Measurements from ENCODE around the gene TGFBR3.

TGFBR3 gene

GRCh38 chr1:91754348-91754747 lies 131.6 kb downstream of the TGFBR3 start:
- no peak overlapping the region for H3K9ac ChIP-seq (ENCODE audit: low read depth, low read length)
- no peaks in the 10 kb centered on the region for H3K9me3 ChIP-seq (ENCODE audit: control insufficient read depth, insufficient read depth, low read length)
- H3K36me3 ChIP-seq (ENCODE audit: insufficient read depth, low read length) = no peaks in the 10 kb centered on the region
- H3K4me1 ChIP-seq (ENCODE audit: insufficient read depth, low read length) = no peaks in the 10 kb centered on the region

- no peaks in the 10 kb centered on the region for H3K9me3 ChIP-seq (ENCODE audit: control insufficient read depth, insufficient read depth, low read length)
- H3K36me3 ChIP-seq (ENCODE audit: insufficient read depth, low read length) = no peaks in the 10 kb centered on the region
- H3K4me1 ChIP-seq (ENCODE audit: insufficient read depth, low read length) = no peaks in the 10 kb centered on the region
- no peak overlapping the region for H3K9ac ChIP-seq (ENCODE audit: low read depth, low read length)
Observed at GRCh38 chr1:91753878-91754277, 132.1 kb downstream of the TGFBR3 start.

DNA sequence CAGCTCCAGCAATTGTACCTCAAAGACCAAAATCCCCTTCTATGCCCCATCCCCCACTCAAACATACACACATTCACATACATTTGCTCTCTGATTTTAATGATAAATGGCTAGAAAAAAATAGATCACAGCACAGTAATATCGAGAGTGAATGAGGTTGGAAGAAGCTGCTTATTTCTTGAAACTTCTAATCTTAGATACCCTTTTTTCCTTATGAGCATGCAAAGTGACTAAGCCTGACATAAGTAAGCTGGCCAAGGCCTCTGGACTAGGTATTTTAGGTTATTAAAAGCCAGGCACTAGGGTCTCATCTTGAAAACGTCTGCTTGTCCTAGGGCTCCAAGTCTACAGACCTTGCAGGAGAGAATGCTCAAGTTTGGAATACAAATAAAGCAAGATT lies 133.6 kb downstream of the TGFBR3 start:
- Histone ChIP-seq H3K4me1 (ENCODE audit: insufficient read depth, low read length) (no peaks in the 10 kb centered on the region), H3K9ac (ENCODE audit: low read depth, low read length) (no peak overlapping the region), H3K36me3 (ENCODE audit: insufficient read depth, low read length) (no peaks in the 10 kb centered on the region), H3K9me3 (ENCODE audit: control insufficient read depth, insufficient read depth, low read length) (peaks cover 3% of the 10 kb centered on the region; the same call in 1 of the 2 replicates)

DNA sequence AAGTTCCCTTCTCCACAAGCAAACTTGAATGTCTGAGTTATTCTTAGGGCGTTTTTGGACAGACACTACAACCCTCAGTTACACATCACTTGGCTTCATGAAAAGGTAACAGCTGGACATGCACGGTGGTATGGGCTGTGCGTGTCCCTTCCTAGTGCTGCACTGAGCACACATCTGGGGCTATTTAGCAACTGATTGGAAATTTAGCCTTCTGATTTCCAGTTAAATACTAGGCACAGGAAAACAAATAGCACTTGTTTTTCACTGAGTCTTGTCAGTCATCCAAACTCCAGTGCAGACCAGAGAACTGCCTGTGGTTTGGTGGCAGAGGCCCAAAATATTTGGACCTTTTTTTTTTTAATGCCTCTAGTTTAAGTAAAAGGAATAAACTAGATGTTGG lies 134.7 kb downstream of the TGFBR3 start:
- Histone ChIP-seq H3K9me3 (ENCODE audit: control insufficient read depth, insufficient read depth, low read length) (peaks cover 9% of the 10 kb centered on the region), H3K9ac (ENCODE audit: low read depth, low read length) (no peak overlapping the region), H3K36me3 (ENCODE audit: insufficient read depth, low read length) (no peaks in the 10 kb centered on the region), H3K4me1 (ENCODE audit: insufficient read depth, low read length) (no peaks in the 10 kb centered on the region)

GRCh38 chr1:91750398-91750996 lies 135.5 kb downstream of the TGFBR3 start:
- Histone ChIP-seq H3K4me1 (ENCODE audit: insufficient read depth, low read length) (no peaks in the 10 kb centered on the region), H3K9me3 (ENCODE audit: control insufficient read depth, insufficient read depth, low read length) (peaks cover 14% of the 10 kb centered on the region), H3K36me3 (ENCODE audit: insufficient read depth, low read length) (no peaks in the 10 kb centered on the region), H3K9ac (ENCODE audit: low read depth, low read length) (no peak overlapping the region)

DNA sequence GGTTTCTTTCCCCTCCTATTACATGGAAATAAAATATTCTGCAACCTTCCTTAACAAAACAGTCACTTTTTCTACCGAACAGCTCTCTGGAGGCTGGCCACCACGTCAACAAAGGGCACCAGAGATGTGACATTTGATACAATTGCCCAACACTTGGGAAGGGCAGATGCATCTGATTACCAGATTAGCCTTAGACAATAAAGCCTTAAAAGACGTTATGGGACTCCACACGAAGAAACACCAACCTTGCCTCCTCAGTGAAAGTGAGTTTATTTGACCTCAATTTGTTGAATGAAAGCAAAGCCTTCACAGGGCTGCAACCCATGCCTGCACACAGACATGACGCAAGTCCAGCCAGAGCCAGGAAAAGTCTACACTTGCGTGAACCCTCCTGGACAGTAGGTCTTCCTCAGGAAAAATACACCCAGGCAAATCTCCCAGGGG lies 136.1 kb downstream of the TGFBR3 start:
- Histone ChIP-seq H3K9ac (ENCODE audit: low read depth, low read length) (no peak overlapping the region), H3K36me3 (ENCODE audit: insufficient read depth, low read length) (no peaks in the 10 kb centered on the region), H3K4me1 (ENCODE audit: insufficient read depth, low read length) (no peaks in the 10 kb centered on the region), H3K9me3 (ENCODE audit: control insufficient read depth, insufficient read depth, low read length) (peaks cover 14% of the 10 kb centered on the region)

- H3K9me3 ChIP-seq (ENCODE audit: control insufficient read depth, insufficient read depth, low read length) = peaks cover 14% of the 10 kb centered on the region
- H3K4me1 ChIP-seq (ENCODE audit: insufficient read depth, low read length) = no peaks in the 10 kb centered on the region
- no peak overlapping the region for H3K9ac ChIP-seq (ENCODE audit: low read depth, low read length)
- H3K36me3 ChIP-seq (ENCODE audit: insufficient read depth, low read length) = no peaks in the 10 kb centered on the region
Observed at GRCh38 chr1:91747666-91748065, 138.3 kb downstream of the TGFBR3 start.

- H3K9me3 ChIP-seq (ENCODE audit: control insufficient read depth, insufficient read depth, low read length) = peaks cover 14% of the 10 kb centered on the region
- H3K4me1 ChIP-seq (ENCODE audit: insufficient read depth, low read length) = no peaks in the 10 kb centered on the region
- no peak overlapping the region for H3K9ac ChIP-seq (ENCODE audit: low read depth, low read length)
- no peaks in the 10 kb centered on the region for H3K36me3 ChIP-seq (ENCODE audit: insufficient read depth, low read length)
Observed at GRCh38 chr1:91746728-91747338, 139.1 kb downstream of the TGFBR3 start.

DNA sequence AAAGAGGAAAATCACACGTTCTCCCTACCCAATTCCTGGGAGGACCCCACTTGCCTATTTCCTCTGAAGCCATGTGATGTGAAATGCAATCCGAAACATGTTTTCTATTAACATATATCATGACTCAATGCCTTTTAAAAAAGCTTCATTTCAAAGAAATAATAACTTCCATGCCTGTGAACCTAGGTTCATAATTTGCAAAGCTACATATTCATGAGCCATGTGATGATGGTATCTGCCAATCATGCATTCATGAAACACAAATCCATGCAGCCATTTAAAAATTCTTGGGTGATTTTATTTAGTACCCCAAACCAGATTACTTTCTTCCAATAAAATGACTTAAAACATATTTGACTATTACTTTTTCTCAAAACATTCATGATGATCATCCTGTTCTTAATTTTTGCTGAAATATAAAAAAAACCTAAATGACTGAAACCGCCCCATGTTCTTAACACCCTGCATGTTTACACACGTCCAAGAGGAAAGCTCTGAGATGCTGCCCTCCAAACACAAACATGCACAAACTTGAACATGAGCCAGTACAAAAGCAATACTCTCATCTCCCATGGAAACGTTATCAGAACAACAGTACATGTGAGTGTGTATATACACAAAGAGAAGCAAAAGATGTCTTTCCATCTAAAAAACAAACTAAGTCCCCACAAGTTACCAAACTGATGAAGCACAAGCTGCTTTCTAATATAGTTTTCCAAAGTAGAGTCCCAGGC lies 140.1 kb downstream of the TGFBR3 start:
- H3K9ac ChIP-seq (ENCODE audit: low read depth, low read length) = no peak overlapping the region
- H3K4me1 ChIP-seq (ENCODE audit: insufficient read depth, low read length) = no peaks in the 10 kb centered on the region
- peaks cover 14% of the 10 kb centered on the region for H3K9me3 ChIP-seq (ENCODE audit: control insufficient read depth, insufficient read depth, low read length)
- H3K36me3 ChIP-seq (ENCODE audit: insufficient read depth, low read length) = no peaks in the 10 kb centered on the region

GRCh38 chr1:91744953-91745639 lies 140.9 kb downstream of the TGFBR3 start:
- Histone ChIP-seq H3K9me3 (ENCODE audit: control insufficient read depth, insufficient read depth, low read length) (peaks cover 14% of the 10 kb centered on the region), H3K9ac (ENCODE audit: low read depth, low read length) (no peak overlapping the region), H3K36me3 (ENCODE audit: insufficient read depth, low read length) (no peaks in the 10 kb centered on the region), H3K4me1 (ENCODE audit: insufficient read depth, low read length) (no peaks in the 10 kb centered on the region)

DNA sequence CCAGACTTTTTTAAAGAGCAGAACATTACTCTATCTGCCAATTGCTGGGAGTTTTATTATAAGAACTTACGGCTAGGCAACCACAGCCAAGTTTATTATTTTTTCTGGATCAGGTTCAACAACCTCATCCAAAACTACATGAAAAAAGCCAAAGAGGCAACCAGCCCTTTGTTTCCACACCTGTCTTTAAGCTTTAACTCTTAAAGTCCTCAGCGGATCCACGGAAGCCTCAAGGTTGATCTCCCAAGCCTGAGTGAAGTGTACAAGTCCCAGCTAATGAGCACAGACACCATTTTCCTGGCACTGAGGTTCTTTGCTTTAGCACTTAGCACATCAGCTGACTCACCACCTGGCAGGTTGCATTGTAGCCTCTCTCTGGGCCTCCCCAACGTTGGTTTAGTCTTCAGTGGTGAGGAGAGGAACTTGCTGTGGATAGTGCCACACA lies 143.1 kb downstream of the TGFBR3 start:
- H3K9me3 ChIP-seq (ENCODE audit: control insufficient read depth, insufficient read depth, low read length) = peaks cover 14% of the 10 kb centered on the region
- H3K4me1 ChIP-seq (ENCODE audit: insufficient read depth, low read length) = no peaks in the 10 kb centered on the region
- no peaks in the 10 kb centered on the region for H3K36me3 ChIP-seq (ENCODE audit: insufficient read depth, low read length)
- no peak overlapping the region for H3K9ac ChIP-seq (ENCODE audit: low read depth, low read length)

DNA sequence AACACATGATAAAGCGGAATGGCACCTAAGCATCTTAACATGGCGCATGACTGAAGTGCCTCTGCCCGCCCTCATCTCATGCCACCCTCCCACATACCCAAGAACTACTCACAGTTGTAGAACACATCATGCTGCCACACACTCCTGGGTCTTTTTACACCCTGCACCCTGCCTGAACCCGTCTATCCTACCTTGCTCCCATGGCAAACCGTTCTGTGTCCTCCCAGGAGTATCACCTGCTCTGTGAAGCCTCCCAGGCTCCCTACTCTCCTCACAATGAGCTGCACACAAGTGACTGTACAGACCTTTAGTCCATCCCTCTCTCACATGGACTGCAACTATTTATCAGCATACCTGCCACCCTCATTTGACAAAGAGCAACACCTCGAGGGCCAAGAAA lies 144.0 kb downstream of the TGFBR3 start:
- H3K9ac ChIP-seq (ENCODE audit: low read depth, low read length) = no peak overlapping the region
- H3K4me1 ChIP-seq (ENCODE audit: insufficient read depth, low read length) = peaks cover 7% of the 10 kb centered on the region
- peaks cover 8% of the 10 kb centered on the region for H3K9me3 ChIP-seq (ENCODE audit: control insufficient read depth, insufficient read depth, low read length)
- H3K36me3 ChIP-seq (ENCODE audit: insufficient read depth, low read length) = no peaks in the 10 kb centered on the region

GRCh38 chr1:91741301-91741700 lies 144.7 kb downstream of the TGFBR3 start:
- Histone ChIP-seq H3K4me1 (ENCODE audit: insufficient read depth, low read length) (peaks cover 13% of the 10 kb centered on the region), H3K36me3 (ENCODE audit: insufficient read depth, low read length) (no peaks in the 10 kb centered on the region), H3K9me3 (ENCODE audit: control insufficient read depth, insufficient read depth, low read length) (0 out of 2 replicates have a peak, but pooled peaks cover 6% of the 10 kb centered on the region), H3K9ac (ENCODE audit: low read depth, low read length) (no peak overlapping the region)

- peaks cover 15% of the 10 kb centered on the region for H3K4me1 ChIP-seq (ENCODE audit: insufficient read depth, low read length)
- H3K9ac ChIP-seq (ENCODE audit: low read depth, low read length) = no peak overlapping the region
- H3K9me3 ChIP-seq (ENCODE audit: control insufficient read depth, insufficient read depth, low read length) = no peaks in the 10 kb centered on the region
- no peaks in the 10 kb centered on the region for H3K36me3 ChIP-seq (ENCODE audit: insufficient read depth, low read length)
Observed at GRCh38 chr1:91737650-91738049, 148.3 kb downstream of the TGFBR3 start.

Measured in ES-I3 (cell line).